ENCODE measurements around the gene IL18R1.
"Not testable (repeated sequence)": the region's sequence is repeated elsewhere in the genome, so short reads cannot be mapped to it uniquely, and the experiment has no call there.

The IL18R1 gene
- long read RNA-seq, donor 1, result 0 reads
- long read RNA-seq, donor 2, result 0 reads
- long read RNA-seq, donor 3, result 0 reads
- long read RNA-seq, donor 4, result 0 reads
- long read RNA-seq, donor 5, result 0 reads
- long read RNA-seq, donor 6, partial matches to known transcripts, result 0 of 1 reads
- long read RNA-seq, donor 6, other reads (novel, unspliced or antisense), result 0 of 1 reads
- long read RNA-seq, donor 7, result 0 reads
- long read RNA-seq, donor 8, result 0 reads

DNA sequence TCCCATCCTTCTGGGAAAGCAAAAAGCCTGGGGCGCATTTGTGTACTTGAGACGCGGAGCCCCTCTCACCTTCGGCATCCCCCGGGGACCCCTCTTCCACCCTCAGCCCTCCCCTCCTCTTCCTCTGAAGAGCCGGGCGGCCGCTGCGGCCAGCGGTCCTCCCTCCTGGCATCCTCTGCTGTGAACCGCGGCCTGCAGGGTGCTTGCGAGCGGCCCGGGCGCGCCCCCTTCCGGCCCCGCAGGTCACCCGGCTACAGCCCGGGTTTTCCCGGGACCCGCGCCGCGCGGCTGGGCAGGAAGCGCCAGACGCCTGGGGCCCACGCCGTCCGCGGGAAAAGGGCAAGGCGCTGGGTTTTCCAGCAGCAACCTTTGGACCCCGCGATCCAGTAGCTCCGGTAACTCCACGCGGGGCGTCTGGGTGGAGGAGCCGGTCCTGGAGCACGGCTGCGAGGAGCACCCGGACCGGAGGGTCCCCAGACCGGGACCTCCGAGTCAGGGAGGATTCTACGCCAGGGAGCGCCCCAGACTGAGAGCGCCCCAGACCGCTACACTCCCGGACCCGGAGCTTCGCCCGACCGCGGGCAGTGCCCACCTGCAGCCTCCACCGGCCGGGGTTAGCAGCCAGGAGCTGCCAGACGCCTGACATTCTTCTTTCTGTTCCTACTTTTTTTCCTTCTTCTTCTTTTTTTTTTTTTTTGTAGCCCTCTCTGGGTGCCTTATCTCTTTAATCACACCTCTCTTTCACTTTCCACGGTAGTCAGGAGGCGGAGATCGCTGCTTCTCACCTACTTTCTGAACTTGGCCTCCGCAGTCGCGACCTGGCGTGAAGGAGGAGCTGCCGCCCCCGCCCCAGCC is at the start of gene IL18R1:
IL18R1 (plus strand) TSS at position 271 of the 855 bp plus-strand sequence. CDS start 6,865 bp downstream, outside the sequence.
- DNase-seq, result peak; percentile 88

DNA sequence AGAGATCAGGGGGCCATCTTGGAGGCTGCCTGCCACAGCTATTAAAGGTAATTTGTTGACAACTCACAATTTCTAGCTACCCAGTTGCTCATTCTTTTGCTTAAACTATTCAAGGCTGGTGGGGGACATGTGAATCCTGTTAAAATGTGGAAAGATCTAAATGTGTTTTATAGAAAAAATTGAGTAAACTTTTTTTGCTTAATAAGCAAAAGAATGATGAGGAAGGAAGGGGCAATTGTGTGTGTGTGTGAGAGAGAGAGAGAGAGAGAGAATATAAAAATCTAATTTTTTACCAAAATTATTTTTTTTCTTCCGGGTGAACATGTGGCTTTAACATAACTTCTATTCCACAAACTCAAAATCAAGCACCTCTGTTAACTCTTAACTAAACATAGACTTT is 49.5 kb upstream of the IL18R1 start:
- no peak for DNase-seq

GRCh38 chr2:102310964-102311640 is 44.5 kb upstream of the IL18R1 start, which contains the start of gene IL1RL1:
Gene IL1RL1 (plus strand): TSS chr2:102311563. CDS start chr2:102338265, 26,702 bp downstream.
- no peak for DNase-seq

- DNase-seq, result no peak
These were observed 42.6 kb upstream of the IL18R1 start for GRCh38 chr2:102313025-102313424.

DNA sequence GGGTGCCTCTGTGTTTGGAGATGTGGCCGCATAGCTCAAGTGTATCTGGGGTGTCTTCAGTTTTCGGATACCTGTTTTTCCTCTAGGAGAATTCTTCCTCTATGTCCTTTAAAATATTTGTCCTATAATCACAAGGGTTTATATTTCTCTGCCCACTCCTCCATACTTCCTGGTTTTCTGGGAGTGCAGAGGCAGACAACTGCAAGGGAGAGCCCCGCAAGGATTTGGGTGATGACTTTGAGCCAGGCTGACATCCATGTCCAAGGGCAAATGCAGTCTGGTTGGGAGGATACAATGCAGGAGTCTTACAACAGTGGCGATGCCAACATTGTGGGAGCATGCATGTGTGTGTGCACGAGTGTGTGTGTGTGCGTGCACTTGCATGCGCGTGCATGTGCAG is 42.1 kb upstream of the IL18R1 start:
- no peak for DNase-seq

- no peak for DNase-seq
These were observed 41.6 kb upstream of the IL18R1 start for GRCh38 chr2:102313950-102314349.

DNA sequence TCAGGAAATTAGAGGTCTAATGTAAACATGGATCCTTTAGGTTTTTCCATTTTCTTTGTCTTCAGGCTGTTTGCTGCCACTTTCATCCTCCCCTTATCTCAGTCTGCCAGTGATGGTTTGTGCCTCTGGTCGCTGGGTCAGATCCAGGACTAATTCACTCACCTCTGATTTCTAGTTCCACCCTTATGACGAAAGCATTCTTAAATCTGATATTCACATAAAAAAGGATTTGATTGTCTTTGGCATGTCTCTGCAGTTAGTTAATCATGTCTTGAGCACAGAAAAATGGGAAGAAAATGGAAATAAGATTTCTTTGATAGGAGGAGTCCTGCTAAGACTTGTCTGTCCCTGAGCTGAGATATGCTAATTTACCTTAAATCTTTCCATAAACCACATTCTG is 39.7 kb upstream of the IL18R1 start:
- DNase-seq, result no peak

DNA sequence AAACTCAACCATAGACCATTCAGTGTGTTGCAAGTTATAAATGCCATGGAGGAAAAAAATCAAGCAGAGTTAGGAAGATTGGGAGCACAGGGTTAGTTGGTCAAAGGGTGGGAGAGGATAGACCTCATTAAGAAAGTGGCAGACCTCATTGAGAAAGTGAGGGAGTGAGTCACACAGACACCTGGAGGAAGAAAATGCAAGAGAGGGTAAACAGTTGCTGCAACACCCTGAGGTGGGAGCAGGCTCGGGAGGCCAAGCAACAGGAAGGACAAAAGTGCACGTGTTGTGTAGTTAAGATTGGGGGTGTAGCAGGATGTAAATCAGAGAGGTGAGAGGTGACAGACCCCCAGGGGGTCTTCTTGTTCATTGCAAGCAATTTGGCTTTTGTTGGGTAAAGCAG is 37.9 kb upstream of the IL18R1 start:
- DNase-seq, result no peak

GRCh38 chr2:102318437-102318836 is 37.2 kb upstream of the IL18R1 start:
- no peak for DNase-seq

GRCh38 chr2:102321941-102322719 is 33.5 kb upstream of the IL18R1 start:
- no peak for DNase-seq

DNA sequence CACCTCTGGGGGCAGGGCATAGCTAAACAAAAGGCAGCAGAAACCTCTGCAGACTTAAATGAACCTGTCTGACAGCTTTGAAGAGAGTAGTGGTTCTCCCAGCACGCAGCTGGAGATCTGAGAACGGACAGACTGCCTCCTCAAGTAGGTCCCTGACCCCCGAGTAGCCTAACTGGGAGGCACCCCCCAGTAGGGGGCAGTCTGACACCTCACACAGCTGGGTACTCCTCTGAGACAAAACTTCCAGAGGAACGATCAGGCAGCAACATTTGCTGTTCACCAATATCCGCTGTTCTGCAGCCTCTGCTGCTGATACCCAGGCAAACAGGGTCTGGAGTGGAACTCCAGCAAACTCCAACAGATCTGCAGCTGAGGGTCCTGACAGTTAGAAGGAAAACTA is 30.7 kb upstream of the IL18R1 start:
- DNase-seq, result not testable (repeated sequence)

GRCh38 chr2:102331311-102331980 is 24.1 kb upstream of the IL18R1 start:
- DNase-seq, result no peak

DNA sequence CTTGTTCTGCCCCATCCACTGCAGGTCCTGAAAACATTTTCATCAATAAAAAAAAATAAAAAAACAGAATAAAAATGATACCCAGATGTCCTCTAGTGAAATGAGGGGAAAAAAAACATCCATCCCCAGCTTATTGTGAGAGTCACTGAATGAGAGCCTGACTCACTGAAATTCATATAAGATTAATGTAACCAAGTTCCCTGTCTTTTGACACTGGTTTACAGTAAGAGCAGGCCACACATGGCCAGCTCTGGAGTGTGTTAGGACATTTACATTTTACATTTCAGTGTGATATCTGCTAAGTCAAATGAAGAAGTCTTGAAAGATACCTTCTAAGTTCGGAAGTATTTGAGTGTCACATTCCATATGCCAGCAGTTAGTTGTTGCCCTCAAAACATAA is 21.1 kb upstream of the IL18R1 start:
- no peak for DNase-seq

DNA sequence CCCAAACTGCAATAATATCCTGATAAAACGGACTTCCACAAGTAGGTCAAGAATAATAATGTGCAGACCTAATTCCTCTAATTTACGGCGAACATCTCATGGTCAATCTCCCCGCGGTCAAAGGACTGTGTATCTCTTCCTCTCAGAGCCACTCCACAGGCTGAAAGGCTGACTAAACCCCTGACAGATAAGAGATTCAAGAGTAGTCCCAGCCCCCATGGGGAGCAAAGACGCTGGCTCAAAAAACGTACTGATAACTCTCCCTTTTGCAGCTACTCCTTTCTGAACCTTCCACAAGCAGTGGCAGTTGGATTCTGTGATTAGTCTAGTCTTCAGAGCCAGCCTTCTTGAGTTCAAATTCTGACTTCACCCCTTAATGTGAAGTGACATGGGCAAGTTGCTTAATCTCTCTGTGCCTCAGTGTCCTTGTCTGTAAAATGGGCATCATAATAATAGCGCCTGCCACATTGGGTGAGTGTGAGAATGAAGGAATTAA is 19.7 kb upstream of the IL18R1 start:
- no peak for DNase-seq

DNA sequence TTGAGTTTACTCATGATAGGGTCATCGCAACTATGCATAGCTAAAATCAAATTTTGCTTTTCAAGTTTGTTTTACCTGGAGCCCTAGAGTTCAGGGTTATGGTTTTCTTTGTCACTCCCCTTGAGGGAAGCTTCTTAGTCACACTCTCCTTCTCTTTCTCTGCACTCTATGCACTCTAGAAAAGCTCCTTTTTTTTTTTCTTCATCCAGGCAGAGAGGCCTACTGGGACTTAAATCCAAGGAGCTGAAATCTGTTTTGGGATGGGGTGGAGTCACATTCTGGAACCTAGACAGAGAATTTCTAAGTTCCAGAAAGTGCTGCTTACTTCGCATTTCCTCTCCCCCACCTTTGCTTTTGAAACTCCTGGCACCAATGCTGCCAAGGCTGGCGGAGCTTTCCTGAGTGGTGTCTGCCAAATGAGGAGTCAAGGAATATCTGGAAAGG is 19.1 kb upstream of the IL18R1 start:
- DNase-seq, result no peak

GRCh38 chr2:102337012-102337411 is 18.6 kb upstream of the IL18R1 start:
- DNase-seq, result no peak

DNA sequence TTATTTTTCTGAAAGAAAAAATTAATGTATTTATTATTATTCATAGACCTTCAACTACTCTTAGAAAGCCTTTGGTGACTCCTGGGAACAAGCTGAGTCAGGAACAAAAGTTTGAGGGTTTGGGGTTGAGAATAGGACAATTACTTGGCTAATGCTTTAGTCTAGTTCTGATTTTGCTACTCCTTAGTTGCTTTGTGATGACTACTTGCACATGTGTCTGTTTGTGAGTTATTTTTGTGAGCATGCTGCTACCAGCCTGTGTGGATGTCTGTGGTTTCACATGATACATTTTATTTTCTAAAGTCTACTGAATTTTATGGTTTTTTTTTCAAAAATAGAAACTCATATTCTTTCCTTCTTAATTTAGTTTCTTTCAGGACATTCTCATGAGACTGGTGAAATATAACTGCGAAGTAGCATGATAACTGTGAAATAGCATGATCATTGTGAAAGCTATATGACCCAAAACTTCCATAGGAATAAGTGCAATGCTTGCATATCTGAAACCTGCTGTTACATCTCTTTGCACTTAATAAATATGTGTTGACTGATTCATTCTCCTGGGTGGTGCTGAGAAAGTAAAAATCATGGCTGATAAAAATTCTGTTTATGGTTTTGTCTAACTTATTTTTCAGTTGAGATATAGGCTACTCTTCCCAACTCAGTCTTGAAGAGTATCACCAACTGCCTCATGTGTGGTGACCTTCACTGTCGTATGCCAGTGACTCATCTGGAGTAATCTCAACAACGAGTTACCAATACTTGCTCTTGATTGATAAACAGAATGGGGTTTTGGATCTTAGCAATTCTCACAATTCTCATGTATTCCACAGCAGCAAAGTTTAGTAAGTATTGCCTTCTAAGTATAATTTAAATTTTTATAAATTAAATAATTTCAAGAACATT is 17.9 kb upstream of the IL18R1 start:
- DNase-seq, result no peak

- no peak for DNase-seq
These were observed 14.8 kb upstream of the IL18R1 start for GRCh38 chr2:102340778-102341177.

- no peak for DNase-seq
These were observed 12.7 kb upstream of the IL18R1 start for GRCh38 chr2:102342888-102343287.

DNA sequence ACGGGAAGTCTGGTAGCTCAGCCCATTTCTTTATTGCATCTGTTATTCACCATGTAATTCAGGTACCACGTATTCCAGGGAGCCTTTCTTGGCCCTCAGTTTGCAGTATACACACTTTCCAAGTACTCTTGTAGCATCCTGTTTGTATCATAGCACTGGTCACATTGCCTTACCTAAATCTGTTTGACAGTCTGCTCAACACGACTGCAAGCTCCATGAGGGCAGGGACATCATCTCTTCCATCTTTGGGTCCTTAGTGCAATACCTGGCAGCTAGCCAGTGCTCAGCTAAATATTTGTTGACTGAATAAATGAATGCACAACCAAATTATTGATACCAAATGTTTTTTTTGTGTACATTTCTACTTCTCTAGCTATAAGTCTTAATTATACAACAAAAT is 11.2 kb upstream of the IL18R1 start:
- no peak for DNase-seq

Measured in right kidney (tissue), 9 donors.